Astrocyte (in vitro differentiated cells and primary cell): ENCODE results near the gene FGD2.

Experiments used
- EZH2 ChIP-seq: IDR thresholded peaks from 2 replicates; pipeline ENCODE4 v1.6.1; 2012; ENCODE audit warnings: mild to moderate bottlenecking, low read length, inconsistent platforms; ENCODE audit not compliant: insufficient read depth
- TF ChIP-seq, protein P1 (sequence below): IDR thresholded peaks from 2 replicates; pipeline ENCODE4 v1.5.1; 2011; ENCODE audit warnings: low read depth, mild to moderate bottlenecking, inconsistent platforms, low read length, moderate library complexity; ENCODE audit not compliant: insufficient read depth

DNA sequence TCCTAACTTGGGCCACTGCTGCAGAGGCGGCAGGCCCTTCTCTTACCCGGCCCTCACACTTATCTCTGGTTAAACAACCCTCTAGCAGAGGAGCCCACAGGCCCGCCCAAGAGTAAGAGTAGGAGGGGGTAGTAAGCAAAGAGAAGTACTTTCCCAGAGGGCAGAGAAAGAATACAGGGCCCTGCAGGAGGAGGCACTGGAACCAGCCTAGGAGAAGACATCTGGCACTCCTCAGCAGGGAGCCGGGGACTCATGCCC is 29.5 kb upstream of the FGD2 start:
- TF ChIP-seq EZH2 = no peak
- TF ChIP-seq, protein P1, sequence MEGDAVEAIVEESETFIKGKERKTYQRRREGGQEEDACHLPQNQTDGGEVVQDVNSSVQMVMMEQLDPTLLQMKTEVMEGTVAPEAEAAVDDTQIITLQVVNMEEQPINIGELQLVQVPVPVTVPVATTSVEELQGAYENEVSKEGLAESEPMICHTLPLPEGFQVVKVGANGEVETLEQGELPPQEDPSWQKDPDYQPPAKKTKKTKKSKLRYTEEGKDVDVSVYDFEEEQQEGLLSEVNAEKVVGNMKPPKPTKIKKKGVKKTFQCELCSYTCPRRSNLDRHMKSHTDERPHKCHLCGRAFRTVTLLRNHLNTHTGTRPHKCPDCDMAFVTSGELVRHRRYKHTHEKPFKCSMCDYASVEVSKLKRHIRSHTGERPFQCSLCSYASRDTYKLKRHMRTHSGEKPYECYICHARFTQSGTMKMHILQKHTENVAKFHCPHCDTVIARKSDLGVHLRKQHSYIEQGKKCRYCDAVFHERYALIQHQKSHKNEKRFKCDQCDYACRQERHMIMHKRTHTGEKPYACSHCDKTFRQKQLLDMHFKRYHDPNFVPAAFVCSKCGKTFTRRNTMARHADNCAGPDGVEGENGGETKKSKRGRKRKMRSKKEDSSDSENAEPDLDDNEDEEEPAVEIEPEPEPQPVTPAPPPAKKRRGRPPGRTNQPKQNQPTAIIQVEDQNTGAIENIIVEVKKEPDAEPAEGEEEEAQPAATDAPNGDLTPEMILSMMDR = no peak
